Heart left ventricle (tissue), 16 donors: ENCODE results near the gene CTNNAL1. TPM values are rescaled to one million over a fixed set of nuclear protein-coding genes. Genes with fewer than 3 reads are reported as not detected.

Experiments
- ATAC-seq, 4 donors: fragments of 200-7000 bp; cut with Tn5 transposase; one replicate each; pipeline ENCODE4 v1.9.1; 2020 to 2022; ENCODE audit warnings: moderate library complexity in 4 of 4, mild to moderate bottlenecking in 3 of 4, moderate number of reproducible peaks in 1 of 4
- DNase-seq, 5 donors: peaks; one replicate each; pipeline ENCODE4 v3.0.0-alpha.2; 2020
- H3K27ac ChIP-seq, 12 donors: fragments of 200-600 bp; sonication (generic) in 4 of 12; one replicate each; pipeline versions ENCODE4 v1.5.0 to v1.8.0; 2016 to 2022; ENCODE audit warnings: mild to moderate bottlenecking in 2 of 12
- H3K27me3 ChIP-seq, 9 donors: fragments of 200-600 bp; sonication (generic) in 2 of 9; one replicate each; pipeline versions ENCODE4 v1.5.1 to v1.8.0; 2016 to 2022; ENCODE audit warnings: mild to moderate bottlenecking in 3 of 9
- H3K36me3 ChIP-seq, 9 donors: fragments of 200-600 bp; sonication (generic) in 2 of 9; one replicate each; pipeline versions ENCODE4 v1.5.0 to v1.8.0; 2018 to 2022; ENCODE audit warnings: mild to moderate bottlenecking in 2 of 9
- H3K4me1 ChIP-seq, 12 donors: fragments of 200-600 bp; sonication (generic) in 4 of 12; one replicate each; pipeline versions ENCODE4 v1.5.0 to v1.8.0; 2016 to 2022; ENCODE audit warnings: mild to moderate bottlenecking in 3 of 12
- H3K4me3 ChIP-seq, 12 donors: fragments of 200-600 bp; sonication (generic) in 4 of 12; one replicate each; pipeline versions ENCODE4 v1.5.0 to v1.8.0; 2017 to 2022; ENCODE audit warnings: mild to moderate bottlenecking in 9 of 12, moderate library complexity in 4 of 12
- H3K9me3 ChIP-seq, 12 donors: fragments of 200-600 bp; sonication (generic) in 4 of 12; one replicate each; pipeline versions ENCODE4 v1.5.0 to v1.8.0; 2016 to 2022; ENCODE audit warnings: mild to moderate bottlenecking in 1 of 12
- CTCF ChIP-seq, 12 donors: fragments of 200-600 bp; sonication (generic) in 4 of 12; IDR thresholded peaks; one replicate each; pipeline versions ENCODE4 v1.5.0 to v1.8.0; 2018 to 2022; ENCODE audit warnings: antibody characterized with exemption in 12 of 12, mild to moderate bottlenecking in 5 of 12
- POLR2A ChIP-seq, 2 donors: fragments of 450-650 bp; IDR thresholded peaks; one replicate each; pipeline ENCODE4 v1.6.1; 2017; ENCODE audit warnings: antibody characterized with exemption in 2 of 2, mild to moderate bottlenecking in 2 of 2, moderate library complexity in 2 of 2
- WGBS, 4 donors: extraction: QIAGEN DNeasy Blood & Tissue Kit in 2 of 4; methylation state at CpG; one replicate each; pipeline versions ENCODE4 v1.1.5 to v1.1.7; 2013 to 2018; 5-methylcytosine and 5-hydroxymethylcytosine counted together
- intact Hi-C, 10 donors: fragments of 100-400 bp; cut with DNase I; formaldehyde crosslinking; loops; one replicate each; pipeline versions ENCODE4 v1.11.1 to v1.14.2; 2022
- polyA plus RNA-seq, 2 donors: library from polyadenylated mRNA; stranded (reverse); fragments of 200-250 nt; gene quantifications; one replicate each; pipeline ENCODE4 v1.2.3, GENCODE V29; 2013
- total RNA-seq, 9 donors: library from RNA; depleted of rRNA in 2 of 9; stranded (reverse); fragments of >200 nt in 2 of 9; fragmentation: NEBNext Ultra II Directional in 3 of 9; extraction: Animal tissue kit (Norgen Biotek cat#: 25700) in 3 of 9; gene quantifications; one replicate each; pipeline versions ENCODE4 v1.1.0 to v1.2.4, GENCODE V29; 2016 to 2023
- donor health status: ischemic (EF 13 %, LVEDD 7.1; RV severe dilation, severe dysfunction).
- donor health status: healthy with polysubstance abuse.
- donor health status: DM: no; HTN: yes; CAD: no.
- donor health status: DM: no; HTN: no; CAD: no.
- donor health status: ischemic (EF 25% LVEDD 6.9; RV normal size, moderate dysfunction).
- donor health status: ischemic (EF 25% LVEDD 5.7; RV mildly dilated, moderate dysfunction).
- donor health status: healthy.
- donor health status: DM: yes; HTN: yes; CAD: no.
- donor health status: ischemic (EF 35%, LVEDD 5.7; RV mildly dilated, moderate dysfunction).
- donor health status: nonischemic (EF 11% LVEDD 7.7; RV severe dilation, severe dysfunction).
- donor health status: DM: yes; HTN: yes; CAD: no.
- donor health status: PGD.
- donor health status: ischemic (EF 29% LVEDD 5.4; RV normal size, mild dysfunction).
- donor health status: nonischemic (EF 23%, LVEDD 6.1; RV moderate dilation, normal function).

The CTNNAL1 gene
- total and polyA plus RNA-seq, 11 donors, result 51.2 to 165 (median 62.7) TPM

GRCh38 chr9:109035684-109036423, 22.6 kb upstream of the CTNNAL1 start:
- WGBS, 4 donors, result 52 to 65% (median 55%) methylated on average over 2 of the region's 2 CpGs
- TF ChIP-seq POLR2A (IDR thresholded peaks at IDR 0.05), result no peak
- TF ChIP-seq CTCF (IDR thresholded peaks at IDR 0.05), result no peak
- H3K27ac ChIP-seq, result peak overlapping the region in 11 of 12 donors; percentile 8 to 63 (median 43)
- H3K36me3 ChIP-seq, result peaks cover 0 to 65% (median 48%) of the 10 kb centered on the region in 9 donors
- ATAC-seq (peak; percentile 53 to 77 (median 70)), DNase-seq (peak in 2 of 5 donors; percentile 32 to 41)
- no peaks in the 10 kb centered on the region for H3K9me3 ChIP-seq
- H3K27me3 ChIP-seq, result no peaks in the 10 kb centered on the region
- H3K4me3 ChIP-seq, result no peak overlapping the region
- H3K4me1 ChIP-seq, result peaks cover 0 to 22% (median 15%) of the 10 kb centered on the region in 12 donors
- intact Hi-C loops, result loop anchor here in 1 of 10 donors (5.0 kb wide), 1 partner anchor 104 kb away; the partner anchor contains the start of genes ABITRAM and ELP1

GRCh38 chr9:109033941-109034700, 20.8 kb upstream of the CTNNAL1 start:
- ATAC-seq, result no peak

GRCh38 chr9:109031241-109031640, 17.9 kb upstream of the CTNNAL1 start:
- TF ChIP-seq POLR2A (IDR thresholded peaks at IDR 0.05), result no peak
- no peak for TF ChIP-seq CTCF (IDR thresholded peaks at IDR 0.05)
- intact Hi-C loops, result no loop called here
- Histone ChIP-seq H3K27ac (no peak overlapping the region), H3K27me3 (no peaks in the 10 kb centered on the region), H3K4me3 (no peak overlapping the region), H3K36me3 (peaks cover 0 to 65% (median 39%) of the 10 kb centered on the region in 9 donors), H3K4me1 (peaks cover 0 to 26% (median 13%) of the 10 kb centered on the region in 12 donors), H3K9me3 (no peaks in the 10 kb centered on the region)
- ATAC-seq (no peak), DNase-seq (no peak)
- 90 to 96% (median 91%) methylated on average over 3 of the region's 3 CpGs for WGBS, 4 donors

More at GRCh38 chr9:109033941-109034700, 20.8 kb upstream of the CTNNAL1 start:
- intact Hi-C loops, result no loop called here
- peaks cover 0 to 73% (median 43%) of the 10 kb centered on the region in 9 donors for H3K36me3 ChIP-seq
- no peaks in the 10 kb centered on the region for H3K9me3 ChIP-seq
- no peak overlapping the region for H3K27ac ChIP-seq
- TF ChIP-seq CTCF (IDR thresholded peaks at IDR 0.05), result no peak
- no peak for TF ChIP-seq POLR2A (IDR thresholded peaks at IDR 0.05)
- H3K4me1 ChIP-seq, result peaks cover 0 to 22% (median 15%) of the 10 kb centered on the region in 12 donors
- 88 to 98% (median 94%) methylated on average over 6 of the region's 6 CpGs for WGBS, 4 donors
- H3K4me3 ChIP-seq, result no peak overlapping the region
- no peaks in the 10 kb centered on the region for H3K27me3 ChIP-seq
- no peak for DNase-seq

GRCh38 chr9:109030426-109030825, 17.1 kb upstream of the CTNNAL1 start:
- no peak for DNase-seq
- no peaks in the 10 kb centered on the region for H3K9me3 ChIP-seq
- intact Hi-C loops, result no loop called here
- H3K27me3 ChIP-seq, result no peaks in the 10 kb centered on the region
- WGBS, 4 donors, result 64 to 73% (median 65%) methylated on average over 4 of the region's 4 CpGs
- no peak overlapping the region for H3K27ac ChIP-seq
- H3K4me1 ChIP-seq, result peaks cover 0 to 27% (median 10%) of the 10 kb centered on the region in 12 donors
- no peak overlapping the region for H3K4me3 ChIP-seq
- no peak for TF ChIP-seq POLR2A (IDR thresholded peaks at IDR 0.05)
- no peak for TF ChIP-seq CTCF (IDR thresholded peaks at IDR 0.05)
- no peak for ATAC-seq
- peaks cover 0 to 57% (median 36%) of the 10 kb centered on the region in 9 donors for H3K36me3 ChIP-seq
